HCT116 (cell line): ENCODE data around the gene PHACTR1. TPM values are rescaled to one million over a fixed set of nuclear protein-coding genes. Genes with fewer than 3 reads are reported as not detected.

ENCODE experiments used
- ATAC-seq: fragments of 200-7000 bp; cut with Tn5 transposase; 2 replicates; pipeline ENCODE4 v1.9.1; 2020; ENCODE audit warnings: mild to moderate bottlenecking, moderate library complexity
- BruUV-seq: library from RNA; stranded (reverse); fragments of 400-500 nt; replicated peaks from 2 replicates; lab custom pipeline; 2021; lab: Mats Ljungman, UMichigan
- CTCF ChIA-PET: fragments of 300-600 bp; sonication (Branson Sonifier 250); formaldehyde crosslinking; loops from one replicate; lab custom pipeline; 2021; ENCODE audit warnings: antibody characterized with exemption; lab: Charles Lee
- POLR2A ChIA-PET: fragments of 300-600, 350-600 bp; sonication (Branson Sonifier 250); formaldehyde crosslinking; loops from one replicate; lab custom pipeline; 2021; ENCODE audit warnings: antibody characterized with exemption; lab: Charles Lee
- RAD21 ChIA-PET, 2 experiments: fragments of 300-600 bp; sonication (Branson Sonifier 250); formaldehyde crosslinking; loops; one replicate each; lab custom pipeline; 2023; ENCODE audit warnings: low total read pairs in 2 of 2; ENCODE audit not compliant: uncharacterized antibody in 2 of 2, unreplicated experiment in 2 of 2, low non-redundant PET in 1 of 2; lab: Charles Lee
- DNase-seq: peaks from one replicate; pipeline ENCODE4 v3.0.0-alpha.2; 2010; ENCODE audit warnings: low read depth, low spot score
- H2AFZ ChIP-seq: fragments of 200-600 bp; shearing (Covaris generic), sonication (generic); 2 replicates; pipeline ENCODE4 v1.6.1; 2017; ENCODE audit warnings: low read depth, mixed run types, mixed read lengths, antibody characterized with exemption, low read length; ENCODE audit not compliant: poor library complexity, severe bottlenecking
- H3K27ac ChIP-seq: 2 replicates; pipeline ENCODE4 v1.5.1; 2012; ENCODE audit warnings: low read depth, low read length
- H3K27me3 ChIP-seq: fragments of 200-600 bp; sonication (generic); 2 replicates; pipeline ENCODE4 v1.6.1; 2016; ENCODE audit warnings: mixed run types, low read length, mixed read lengths; ENCODE audit not compliant: insufficient read depth
- H3K36me3 ChIP-seq, 2 experiments: fragments of 200-500 bp in 1 of 2; fragments of 200-600 bp in 1 of 2; sonication (Bioruptor generic) in 1 of 2; sonication (generic) in 1 of 2; 2 replicates each; pipeline versions ENCODE4 v1.5.1 to v1.6.1; 2014 to 2016; ENCODE audit warnings: low read length in 2 of 2, inconsistent platforms in 1 of 2, mixed read lengths in 1 of 2, mixed run types in 1 of 2; ENCODE audit not compliant: insufficient read depth in 2 of 2, control insufficient read depth in 1 of 2
- H3K4me1 ChIP-seq, 2 experiments: fragments of 200-600 bp in 1 of 2; sonication (generic) in 1 of 2; 2 replicates each; pipeline versions ENCODE4 v1.5.1 to v1.6.1; 2012 to 2017; ENCODE audit warnings: low read length in 2 of 2, inconsistent platforms in 1 of 2, mild to moderate bottlenecking in 1 of 2, mixed read lengths in 1 of 2, mixed run types in 1 of 2, moderate library complexity in 1 of 2; ENCODE audit not compliant: insufficient read depth in 2 of 2, control insufficient read depth in 1 of 2
- H3K4me2 ChIP-seq: fragments of 200-600 bp; sonication (generic); 2 replicates; pipeline ENCODE4 v1.6.1; 2017; ENCODE audit warnings: mixed run types, low read length, mixed read lengths
- H3K4me3 ChIP-seq, 2 experiments: fragments of 200-600 bp in 1 of 2; sonication (generic) in 1 of 2; replicated peaks in 1 of 2; 2 replicates each; pipeline ENCODE4 v1.5.1; 2011 to 2016; ENCODE audit warnings: low read length in 2 of 2, control low read depth in 1 of 2, low read depth in 1 of 2, mild to moderate bottlenecking in 1 of 2, mixed read lengths in 1 of 2, mixed run types in 1 of 2
- H3K79me2 ChIP-seq: fragments of 200-600 bp; sonication (generic); 2 replicates; pipeline ENCODE4 v1.6.1; 2017; ENCODE audit warnings: mild to moderate bottlenecking, mixed run types, low read length, moderate library complexity, mixed read lengths; ENCODE audit not compliant: insufficient read depth
- H3K9ac ChIP-seq: fragments of 200-600 bp; sonication (generic); 2 replicates; pipeline ENCODE4 v1.6.1; 2016; ENCODE audit warnings: low read length, mixed read lengths
- H3K9me2 ChIP-seq: fragments of 200-600 bp; sonication (generic), shearing (Covaris generic); 2 replicates; pipeline ENCODE4 v1.6.1; 2017; ENCODE audit warnings: mixed run types, mild to moderate bottlenecking, moderate library complexity; ENCODE audit not compliant: insufficient read depth
- H3K9me3 ChIP-seq, 2 experiments: fragments of 200-500 bp in 1 of 2; fragments of 200-600 bp in 1 of 2; sonication (Bioruptor generic) in 1 of 2; sonication (generic) in 1 of 2; 2 replicates each; pipeline ENCODE4 v1.6.1; 2014 to 2017; ENCODE audit warnings: low read length in 2 of 2, mixed read lengths in 2 of 2, inconsistent platforms in 1 of 2, low read depth in 1 of 2, mild to moderate bottlenecking in 1 of 2, mixed run types in 1 of 2, moderate library complexity in 1 of 2; ENCODE audit not compliant: control insufficient read depth in 1 of 2, insufficient read depth in 1 of 2
- H4K20me1 ChIP-seq: fragments of 200-600 bp; sonication (generic), shearing (Covaris generic); 2 replicates; pipeline ENCODE4 v1.6.1; 2017; ENCODE audit warnings: mixed run types, mild to moderate bottlenecking, moderate library complexity; ENCODE audit not compliant: insufficient read depth
- ATF3 ChIP-seq: IDR thresholded peaks from 2 replicates; pipeline ENCODE4 v1.6.1; 2012
- EGR1 ChIP-seq: IDR thresholded peaks from 2 replicates; pipeline ENCODE4 v1.6.1; 2012; ENCODE audit warnings: low read depth
- EZH2phosphoT487 ChIP-seq: fragments of 200-600 bp; IDR thresholded peaks from 2 replicates; pipeline ENCODE4 v1.6.1; 2018; ENCODE audit warnings: antibody characterized with exemption, borderline replicate concordance
- JUND ChIP-seq: IDR thresholded peaks from 2 replicates; pipeline ENCODE4 v1.6.1; 2012
- RAD21 ChIP-seq: IDR thresholded peaks from 2 replicates; pipeline ENCODE4 v1.6.1; 2012; ENCODE audit warnings: low read depth, mild to moderate bottlenecking
- SIN3A ChIP-seq: IDR thresholded peaks from 2 replicates; pipeline ENCODE4 v1.6.1; 2012; ENCODE audit warnings: low read depth
- SRF ChIP-seq: IDR thresholded peaks from 2 replicates; pipeline ENCODE4 v1.6.1; 2012; ENCODE audit warnings: low read depth
- ZNF274 ChIP-seq: fragments of 200-500 bp; sonication (Bioruptor generic); IDR thresholded peaks from 2 replicates; pipeline ENCODE4 v1.6.1; 2014; ENCODE audit warnings: mild to moderate bottlenecking, low read depth, low read length, inconsistent platforms
- intact Hi-C: fragments of 100-400 bp; cut with micrococcal nuclease; formaldehyde crosslinking; loops from 2 replicates; pipeline ENCODE4 v1.10.0; 2022
- total RNA-seq: library from RNA; stranded (reverse); gene quantifications from one replicate; pipeline ENCODE4 v1.2.1, GENCODE V29; 2021; ENCODE audit not compliant: unreplicated experiment
- TF ChIP-seq, protein P1 (sequence below), 3 experiments: fragments of 200-600 bp in 1 of 3; sonication (generic) in 1 of 3; IDR thresholded peaks in 2 of 3; conservative IDR thresholded peaks in 1 of 3; 2 replicates each; pipeline ENCODE4 v1.5.1; 2012 to 2017; ENCODE audit warnings: low read depth in 2 of 3, low read length in 2 of 3, antibody characterized with exemption in 1 of 3, borderline replicate concordance in 1 of 3, control low read depth in 1 of 3, mild to moderate bottlenecking in 1 of 3, mixed read lengths in 1 of 3, mixed run types in 1 of 3, moderate library complexity in 1 of 3; ENCODE audit not compliant: insufficient read depth in 1 of 3
- TF ChIP-seq, protein P2 (sequence below): IDR thresholded peaks from 2 replicates; pipeline ENCODE4 v1.6.1; 2012

Gene PHACTR1
- total RNA-seq, 1 experiment from 2014 or later, result 0.17 TPM

DNA sequence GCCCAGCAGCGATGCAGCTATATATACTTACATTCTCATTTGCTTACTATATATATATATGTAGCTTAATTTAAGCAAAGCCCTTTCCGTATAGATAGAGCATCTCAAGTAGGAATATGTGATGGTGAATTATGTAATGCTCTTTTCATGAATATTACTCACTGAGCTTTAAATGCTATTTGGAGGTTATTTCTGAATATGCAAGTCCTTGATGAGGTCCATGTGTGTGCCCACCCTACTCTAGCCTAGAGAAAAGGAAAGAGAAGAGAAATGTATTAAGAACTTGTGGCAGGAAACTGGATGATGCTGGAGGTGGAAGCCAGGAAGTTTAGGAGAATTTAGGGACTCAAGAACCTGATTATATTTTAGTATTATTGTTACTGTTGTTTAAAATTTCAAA lies 63.2 kb downstream of the PHACTR1 start:
- no peaks in the 10 kb centered on the region for H3K36me3 ChIP-seq
- CTCF ChIA-PET, result no interaction called here
- POLR2A ChIA-PET, result no interaction called here
- no peaks in the 10 kb centered on the region for H4K20me1 ChIP-seq
- H2AFZ ChIP-seq, result no peak overlapping the region
- intact Hi-C loops, result no loop called here
- TF ChIP-seq SRF (no peak), ATF3 (no peak), RAD21 (no peak), ZNF274 (no peak), JUND (no peak)
- TF ChIP-seq, protein P1, sequence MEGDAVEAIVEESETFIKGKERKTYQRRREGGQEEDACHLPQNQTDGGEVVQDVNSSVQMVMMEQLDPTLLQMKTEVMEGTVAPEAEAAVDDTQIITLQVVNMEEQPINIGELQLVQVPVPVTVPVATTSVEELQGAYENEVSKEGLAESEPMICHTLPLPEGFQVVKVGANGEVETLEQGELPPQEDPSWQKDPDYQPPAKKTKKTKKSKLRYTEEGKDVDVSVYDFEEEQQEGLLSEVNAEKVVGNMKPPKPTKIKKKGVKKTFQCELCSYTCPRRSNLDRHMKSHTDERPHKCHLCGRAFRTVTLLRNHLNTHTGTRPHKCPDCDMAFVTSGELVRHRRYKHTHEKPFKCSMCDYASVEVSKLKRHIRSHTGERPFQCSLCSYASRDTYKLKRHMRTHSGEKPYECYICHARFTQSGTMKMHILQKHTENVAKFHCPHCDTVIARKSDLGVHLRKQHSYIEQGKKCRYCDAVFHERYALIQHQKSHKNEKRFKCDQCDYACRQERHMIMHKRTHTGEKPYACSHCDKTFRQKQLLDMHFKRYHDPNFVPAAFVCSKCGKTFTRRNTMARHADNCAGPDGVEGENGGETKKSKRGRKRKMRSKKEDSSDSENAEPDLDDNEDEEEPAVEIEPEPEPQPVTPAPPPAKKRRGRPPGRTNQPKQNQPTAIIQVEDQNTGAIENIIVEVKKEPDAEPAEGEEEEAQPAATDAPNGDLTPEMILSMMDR (IDR thresholded peaks at IDR 0.05 in 2 of 3, conservative IDR thresholded peaks at IDR 0.05 in 1 of 3; ENCODE audit: borderline replicate concordance in 1 of 3, insufficient read depth in 1 of 3, low read depth in 2 of 3, low read length in 2 of 3), result no peak
- TF ChIP-seq, all 23 proteins: peak for 0
- Histone ChIP-seq H3K27me3 (peaks cover 15% of the 10 kb centered on the region), H3K27ac (no peak overlapping the region), H3K4me3 (no peak overlapping the region), H3K4me2 (no peak overlapping the region), H3K9ac (no peak overlapping the region), H3K9me2 (no peaks in the 10 kb centered on the region), H3K4me1 (no peaks in the 10 kb centered on the region), H3K79me2 (no peaks in the 10 kb centered on the region), H3K9me3 (no peaks in the 10 kb centered on the region)
- BruUV-seq, result no TSS peak
- RAD21 ChIA-PET, result no interaction called here
- no peak for DNase-seq
- no peak for ATAC-seq

DNA sequence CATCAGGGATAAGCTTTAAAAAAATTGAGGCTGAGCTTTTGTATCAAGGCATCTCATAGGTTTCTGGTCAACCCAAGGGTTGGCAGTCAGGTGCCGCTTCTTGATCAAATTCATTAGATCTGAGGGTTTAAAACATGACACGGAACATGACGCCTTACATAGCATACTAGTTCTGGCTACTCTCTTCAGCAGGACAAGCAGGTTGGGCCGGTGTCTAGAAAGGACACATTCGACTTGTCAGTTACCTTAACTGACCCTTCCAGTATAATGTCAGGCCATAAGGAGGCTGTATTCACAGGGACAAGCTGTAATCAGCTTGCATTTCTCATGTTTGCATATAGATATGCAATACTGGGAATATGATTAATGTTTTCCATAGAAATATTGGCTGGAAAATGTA lies 65.6 kb downstream of the PHACTR1 start:
- no TSS peak for BruUV-seq
- CTCF ChIA-PET, result no interaction called here
- Histone ChIP-seq H2AFZ (no peak overlapping the region), H3K36me3 (no peaks in the 10 kb centered on the region), H3K79me2 (no peaks in the 10 kb centered on the region), H3K4me3 (no peak overlapping the region), H3K9me2 (no peaks in the 10 kb centered on the region), H3K9ac (no peak overlapping the region), H3K4me2 (no peak overlapping the region), H3K27ac (no peak overlapping the region), H4K20me1 (no peaks in the 10 kb centered on the region), H3K4me1 (no peaks in the 10 kb centered on the region), H3K9me3 (no peaks in the 10 kb centered on the region), H3K27me3 (peaks cover 5% of the 10 kb centered on the region; the same call in 1 of the 2 replicates)
- ATAC-seq (no peak), DNase-seq (no peak)
- POLR2A ChIA-PET, result no interaction called here
- intact Hi-C loops, result no loop called here
- TF ChIP-seq SRF (no peak), SIN3A (no peak), EGR1 (no peak), EZH2phosphoT487 (no peak)
- TF ChIP-seq, protein P2, sequence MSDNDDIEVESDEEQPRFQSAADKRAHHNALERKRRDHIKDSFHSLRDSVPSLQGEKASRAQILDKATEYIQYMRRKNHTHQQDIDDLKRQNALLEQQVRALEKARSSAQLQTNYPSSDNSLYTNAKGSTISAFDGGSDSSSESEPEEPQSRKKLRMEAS, result no peak
- RAD21 ChIA-PET, result no interaction called here
